ENCODE data around the gene STMND1.

DNA sequence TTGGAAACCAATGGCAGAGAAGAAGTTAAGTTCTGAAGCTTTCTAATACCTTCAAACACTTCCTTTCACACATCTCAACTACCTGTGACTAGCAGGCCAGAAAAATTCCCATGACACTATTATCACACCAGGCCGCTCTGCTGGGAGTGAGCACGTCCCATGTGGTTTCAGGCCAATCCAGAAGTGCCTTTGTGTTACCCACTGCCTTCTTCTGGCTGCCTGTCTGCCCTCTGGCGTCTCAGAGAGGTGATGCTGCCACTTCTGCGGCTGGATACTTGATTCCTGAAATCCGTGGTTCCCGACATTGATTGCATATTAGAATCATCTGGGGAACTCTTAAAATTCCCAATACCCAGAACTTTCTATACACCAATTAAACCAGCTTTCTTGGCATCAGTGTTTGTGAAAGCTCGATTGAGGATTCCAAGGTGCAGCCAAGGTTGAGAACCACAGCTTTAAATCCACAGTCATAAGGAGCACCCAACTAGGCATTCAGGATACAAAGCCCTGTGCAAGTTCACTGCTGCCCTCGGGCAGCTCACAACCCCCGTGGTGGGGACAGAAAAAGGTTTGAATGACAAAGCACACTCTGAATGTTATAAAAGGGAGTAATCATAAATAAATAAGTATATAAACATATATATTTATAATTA, 65.6 kb downstream of the STMND1 start:
- TF ChIP-seq, protein P1, sequence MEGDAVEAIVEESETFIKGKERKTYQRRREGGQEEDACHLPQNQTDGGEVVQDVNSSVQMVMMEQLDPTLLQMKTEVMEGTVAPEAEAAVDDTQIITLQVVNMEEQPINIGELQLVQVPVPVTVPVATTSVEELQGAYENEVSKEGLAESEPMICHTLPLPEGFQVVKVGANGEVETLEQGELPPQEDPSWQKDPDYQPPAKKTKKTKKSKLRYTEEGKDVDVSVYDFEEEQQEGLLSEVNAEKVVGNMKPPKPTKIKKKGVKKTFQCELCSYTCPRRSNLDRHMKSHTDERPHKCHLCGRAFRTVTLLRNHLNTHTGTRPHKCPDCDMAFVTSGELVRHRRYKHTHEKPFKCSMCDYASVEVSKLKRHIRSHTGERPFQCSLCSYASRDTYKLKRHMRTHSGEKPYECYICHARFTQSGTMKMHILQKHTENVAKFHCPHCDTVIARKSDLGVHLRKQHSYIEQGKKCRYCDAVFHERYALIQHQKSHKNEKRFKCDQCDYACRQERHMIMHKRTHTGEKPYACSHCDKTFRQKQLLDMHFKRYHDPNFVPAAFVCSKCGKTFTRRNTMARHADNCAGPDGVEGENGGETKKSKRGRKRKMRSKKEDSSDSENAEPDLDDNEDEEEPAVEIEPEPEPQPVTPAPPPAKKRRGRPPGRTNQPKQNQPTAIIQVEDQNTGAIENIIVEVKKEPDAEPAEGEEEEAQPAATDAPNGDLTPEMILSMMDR (IDR thresholded peaks at IDR 0.05) = peak in 5 of 6 experiments; percentile 20 to 48 (median 30)
- no peak for TF ChIP-seq POLR2A (IDR thresholded peaks at IDR 0.05)
